ENCODE measurements around the gene LEAP2. TPM values are rescaled to one million over a fixed set of nuclear protein-coding genes. Genes with fewer than 3 reads are reported as not detected.
A peak's percentile ranks its signal among the peaks of the same experiment; 100 is the strongest.

Gene LEAP2
- total RNA-seq, 4 donors from 2014 or later = 0.29 to 2.3 (median 0.92) TPM

DNA sequence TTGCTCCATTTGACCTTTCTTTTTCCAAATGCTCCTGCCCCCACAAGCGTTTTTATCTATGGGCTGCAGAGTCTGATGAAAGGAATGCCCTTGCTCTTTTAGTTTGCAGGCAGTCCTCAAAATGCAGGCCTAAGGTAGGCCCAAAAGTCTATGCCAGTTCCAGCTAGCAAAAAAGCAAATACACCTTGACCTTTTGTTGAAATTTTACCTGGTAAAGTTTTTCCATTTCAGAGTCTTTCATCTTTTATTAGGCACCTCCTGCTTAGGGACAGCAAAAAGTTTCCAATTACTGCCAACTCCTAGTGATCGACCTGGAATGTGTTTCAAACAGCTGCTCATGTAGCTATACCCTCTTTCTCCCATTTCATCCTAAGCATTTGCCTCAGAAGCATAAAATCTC lies 2.7 kb upstream of the LEAP2 start:
- Histone ChIP-seq H3K27me3 (no peaks in the 10 kb centered on the region), H3K27ac (no peak overlapping the region), H3K4me3 (no peak overlapping the region), H3K36me3 (peaks cover 0 to 77% (median 10%) of the 10 kb centered on the region in 3 donors), H3K9me3 (no peaks in the 10 kb centered on the region), H3K4me1 (peaks cover 10 to 24% (median 10%) of the 10 kb centered on the region in 3 donors)
- TF ChIP-seq CTCF (IDR thresholded peaks at IDR 0.05) = no peak
- TF ChIP-seq POLR2A (IDR thresholded peaks at IDR 0.05) = no peak
- no peak for DNase-seq
- intact Hi-C loops (cut with DNase I) = loop anchor here (5.0 kb wide), 1 partner anchor 44 kb away; no protein-coding TSS in a partner anchor
- 59 to 75% methylated on average over 2 of the region's 2 CpGs for WGBS, 2 donors

GRCh38 chr5:132871459-132872284 lies 1.8 kb upstream of the LEAP2 start:
- peaks cover 9 to 23% (median 10%) of the 10 kb centered on the region in 3 donors for H3K4me1 ChIP-seq
- no peaks in the 10 kb centered on the region for H3K27me3 ChIP-seq
- peaks cover 0 to 84% (median 10%) of the 10 kb centered on the region in 3 donors for H3K36me3 ChIP-seq
- intact Hi-C loops (cut with DNase I) = loop anchor here (5.0 kb wide), 1 partner anchor 44 kb away; no protein-coding TSS in a partner anchor
- no peak overlapping the region for H3K4me3 ChIP-seq
- 60 to 62% methylated on average over 5 of the region's 5 CpGs for WGBS, 2 donors
- DNase-seq = no peak
- no peaks in the 10 kb centered on the region for H3K9me3 ChIP-seq
- no peak overlapping the region for H3K27ac ChIP-seq
- TF ChIP-seq CTCF (IDR thresholded peaks at IDR 0.05) (no peak), POLR2A (IDR thresholded peaks at IDR 0.05) (no peak)

DNA sequence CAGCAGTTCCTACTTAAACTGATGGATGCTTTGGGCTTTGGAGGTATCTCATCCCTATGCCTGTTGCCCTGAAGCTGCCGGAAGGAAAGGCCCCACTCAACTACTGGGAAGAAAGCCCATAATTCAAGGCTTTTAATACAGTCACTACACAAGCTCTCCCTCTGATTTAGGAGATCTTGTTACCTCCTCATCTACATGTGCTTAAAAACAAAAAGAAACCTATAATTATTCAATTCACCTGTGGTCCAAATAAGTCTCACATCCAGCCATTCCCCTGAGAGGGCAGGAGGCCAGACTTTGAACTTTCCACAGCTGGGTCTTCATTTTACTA lies 715 bp upstream of the LEAP2 start:
- DNase-seq = no peak
- TF ChIP-seq CTCF (IDR thresholded peaks at IDR 0.05) = no peak
- TF ChIP-seq POLR2A (IDR thresholded peaks at IDR 0.05) = no peak
- Histone ChIP-seq H3K36me3 (peaks cover 0 to 92% (median 10%) of the 10 kb centered on the region in 3 donors), H3K9me3 (no peaks in the 10 kb centered on the region), H3K27me3 (no peaks in the 10 kb centered on the region), H3K27ac (no peak overlapping the region), H3K4me1 (peaks cover under 1 to 18% (median 4%) of the 10 kb centered on the region in 3 donors), H3K4me3 (no peak overlapping the region)
- 100% methylated on average over 1 of the region's 1 CpG for WGBS, 2 donors
- intact Hi-C loops (cut with DNase I) = loop anchor here (5.0 kb wide), 1 partner anchor 45 kb away; no protein-coding TSS in a partner anchor

- Histone ChIP-seq H3K4me1 (peaks cover 0 to 8% (median 0%) of the 10 kb centered on the region in 3 donors), H3K9me3 (no peaks in the 10 kb centered on the region), H3K27ac (no peak overlapping the region), H3K27me3 (no peaks in the 10 kb centered on the region), H3K36me3 (peaks cover 0 to 92% (median 10%) of the 10 kb centered on the region in 3 donors), H3K4me3 (no peak overlapping the region)
- DNase-seq = no peak
- intact Hi-C loops (cut with DNase I) = loop anchor here (5.0 kb wide), 1 partner anchor 47 kb away; no protein-coding TSS in a partner anchor
- 88 to 93% methylated on average over 3 of the region's 3 CpGs for WGBS, 2 donors
- TF ChIP-seq CTCF (IDR thresholded peaks at IDR 0.05) (no peak), POLR2A (IDR thresholded peaks at IDR 0.05) (no peak)
Observed at GRCh38 chr5:132873930-132874271, 433 bp downstream of the LEAP2 start.

DNA sequence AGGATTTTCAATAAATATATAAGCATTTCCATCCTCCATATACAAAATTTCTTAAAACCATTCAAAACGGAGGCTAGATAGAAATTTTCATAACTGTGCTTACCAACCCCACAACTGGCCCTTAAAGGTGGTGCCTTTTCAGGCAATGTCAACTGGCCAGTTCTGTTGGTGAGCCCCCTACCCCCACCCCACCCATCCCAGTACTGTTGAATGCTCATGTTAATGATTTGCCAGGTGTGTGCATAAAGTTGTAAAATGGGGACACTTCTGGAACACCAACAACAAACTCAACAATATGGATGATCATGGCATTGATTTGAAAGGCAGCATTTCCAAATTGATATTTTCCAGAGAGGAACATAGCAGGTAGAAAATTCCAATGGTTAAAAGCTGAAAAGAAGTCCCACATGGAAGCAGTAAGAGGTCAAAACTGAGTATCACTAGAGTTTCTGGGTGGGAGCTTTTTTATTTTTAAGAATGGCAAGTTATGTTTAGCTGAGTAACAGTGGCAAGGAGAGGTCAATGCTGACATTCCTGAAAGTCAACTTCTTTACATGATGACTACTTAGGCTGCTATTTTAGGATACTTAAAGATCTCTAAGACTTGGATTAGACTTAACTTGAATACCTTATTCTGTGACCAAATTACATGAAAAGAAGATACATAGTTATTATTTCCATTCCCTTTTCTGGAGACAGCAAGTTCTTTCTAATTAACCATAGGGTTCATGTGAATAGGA lies 2.7 kb downstream of the LEAP2 start:
- no peak for DNase-seq
- H3K27ac ChIP-seq = peak overlapping the region in 2 of 4 donors; percentile 16 to 39
- intact Hi-C loops (cut with DNase I) = no loop called here
- H3K4me1 ChIP-seq = peaks cover 0 to 8% (median 0%) of the 10 kb centered on the region in 3 donors
- no peak overlapping the region for H3K4me3 ChIP-seq
- H3K9me3 ChIP-seq = no peaks in the 10 kb centered on the region
- TF ChIP-seq CTCF (IDR thresholded peaks at IDR 0.05) (no peak), POLR2A (IDR thresholded peaks at IDR 0.05) (no peak)
- whole genome bisulfite sequencing, 2 donors = 76 to 79% methylated on average over 1 of the region's 1 CpG
- H3K27me3 ChIP-seq = no peaks in the 10 kb centered on the region
- peaks cover 0 to 92% (median 6%) of the 10 kb centered on the region in 3 donors for H3K36me3 ChIP-seq
